Left ventricle myocardium inferior (tissue), 1 donor: ENCODE measurements around the gene FAM117A. TPM values are rescaled to one million over a fixed set of nuclear protein-coding genes. Genes with fewer than 3 reads are reported as not detected.
A peak's percentile ranks its signal among the peaks of the same experiment; 100 is the strongest.

Experiments
- DNase-seq: peaks from one replicate; pipeline ENCODE4 v3.0.0-alpha.2; 2020
- H3K27ac ChIP-seq: fragments of 200-600 bp; replicated peaks from 2 replicates; pipeline ENCODE4 v1.8.0; 2021
- H3K27me3 ChIP-seq: fragments of 200-600 bp; 2 replicates; pipeline ENCODE4 v1.8.0; 2021; ENCODE audit warnings: low read depth
- H3K36me3 ChIP-seq: fragments of 200-600 bp; 2 replicates; pipeline ENCODE4 v1.8.0; 2021
- H3K4me1 ChIP-seq: fragments of 200-600 bp; 2 replicates; pipeline ENCODE4 v1.8.0; 2021
- H3K4me3 ChIP-seq: fragments of 200-600 bp; 2 replicates; pipeline ENCODE4 v1.8.0; 2021; ENCODE audit warnings: mild to moderate bottlenecking, moderate library complexity
- H3K9me3 ChIP-seq: fragments of 200-600 bp; replicated peaks from 2 replicates; pipeline ENCODE4 v1.8.0; 2021
- intact Hi-C: fragments of 100-400 bp; cut with micrococcal nuclease; formaldehyde crosslinking; loops from one replicate; pipeline ENCODE4 v1.11.0; 2022
- total RNA-seq: library from RNA; stranded (reverse); fragmentation: NEBNext Ultra II Directional; extraction: Animal tissue kit (Norgen Biotek cat#: 25700); gene quantifications from one replicate; pipeline ENCODE4 v1.2.1, GENCODE V29; 2021
- TF ChIP-seq, protein P1 (sequence below): fragments of 200-600 bp; IDR thresholded peaks from 2 replicates; pipeline ENCODE4 v1.8.0; 2021; ENCODE audit warnings: antibody characterized with exemption, mild to moderate bottlenecking, borderline replicate concordance
- donor health status: DM: no; HTN: yes; CAD: no; lungs with severe emphysema.

Gene FAM117A
- total RNA-seq, 1 donor from 2014 or later, result 12.8 TPM

DNA sequence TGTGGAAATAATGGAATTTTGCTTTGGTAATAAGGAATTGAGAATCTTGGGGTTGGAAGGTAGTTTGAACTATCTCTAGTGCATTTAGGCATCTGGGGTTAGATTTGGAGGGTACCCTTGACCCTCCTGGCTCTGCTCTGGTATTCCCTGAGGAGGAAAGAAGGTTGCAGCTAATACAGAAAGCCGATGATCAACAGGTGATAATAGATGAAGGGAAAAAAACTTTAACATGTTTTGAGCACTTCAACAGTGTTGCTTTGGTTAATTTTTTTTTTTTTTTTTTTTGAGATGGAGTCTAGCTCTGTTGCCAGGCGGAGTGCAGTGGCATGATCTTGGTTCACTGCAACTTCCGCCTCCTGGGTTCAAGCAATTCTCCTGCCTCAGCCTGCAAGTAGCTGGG lies 29.4 kb upstream of the FAM117A start:
- H3K36me3 ChIP-seq, result peaks cover 62% of the 10 kb centered on the region
- intact Hi-C loops, result no loop called here
- TF ChIP-seq, protein P1, sequence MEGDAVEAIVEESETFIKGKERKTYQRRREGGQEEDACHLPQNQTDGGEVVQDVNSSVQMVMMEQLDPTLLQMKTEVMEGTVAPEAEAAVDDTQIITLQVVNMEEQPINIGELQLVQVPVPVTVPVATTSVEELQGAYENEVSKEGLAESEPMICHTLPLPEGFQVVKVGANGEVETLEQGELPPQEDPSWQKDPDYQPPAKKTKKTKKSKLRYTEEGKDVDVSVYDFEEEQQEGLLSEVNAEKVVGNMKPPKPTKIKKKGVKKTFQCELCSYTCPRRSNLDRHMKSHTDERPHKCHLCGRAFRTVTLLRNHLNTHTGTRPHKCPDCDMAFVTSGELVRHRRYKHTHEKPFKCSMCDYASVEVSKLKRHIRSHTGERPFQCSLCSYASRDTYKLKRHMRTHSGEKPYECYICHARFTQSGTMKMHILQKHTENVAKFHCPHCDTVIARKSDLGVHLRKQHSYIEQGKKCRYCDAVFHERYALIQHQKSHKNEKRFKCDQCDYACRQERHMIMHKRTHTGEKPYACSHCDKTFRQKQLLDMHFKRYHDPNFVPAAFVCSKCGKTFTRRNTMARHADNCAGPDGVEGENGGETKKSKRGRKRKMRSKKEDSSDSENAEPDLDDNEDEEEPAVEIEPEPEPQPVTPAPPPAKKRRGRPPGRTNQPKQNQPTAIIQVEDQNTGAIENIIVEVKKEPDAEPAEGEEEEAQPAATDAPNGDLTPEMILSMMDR, result no peak
- H3K9me3 ChIP-seq, result no peaks in the 10 kb centered on the region
- H3K27me3 ChIP-seq, result no peaks in the 10 kb centered on the region
- H3K4me1 ChIP-seq, result peaks cover 85% of the 10 kb centered on the region
- DNase-seq, result no peak
- H3K27ac ChIP-seq, result no peak overlapping the region
- H3K4me3 ChIP-seq, result no peak overlapping the region

- peak overlapping the region; percentile 100 for H3K27ac ChIP-seq
- H3K4me1 ChIP-seq, result peaks cover 76% of the 10 kb centered on the region
- H3K27me3 ChIP-seq, result no peaks in the 10 kb centered on the region
- H3K4me3 ChIP-seq, result peak overlapping the region; percentile 96
- TF ChIP-seq, protein P1, result no peak
- no peaks in the 10 kb centered on the region for H3K9me3 ChIP-seq
- intact Hi-C loops, result loop anchor here (10.0 kb wide), 1 partner anchor 224 kb away; no protein-coding TSS in a partner anchor
- DNase-seq, result no peak
- peaks cover 34% of the 10 kb centered on the region for H3K36me3 ChIP-seq
Measured at GRCh38 chr17:49789243-49789578, 25.3 kb upstream of the FAM117A start.

GRCh38 chr17:49788478-49789242 lies 24.7 kb upstream of the FAM117A start, which contains the start of gene KAT7:
Gene KAT7 (plus strand): TSS chr17:49788681. CDS start chr17:49788835, 154 bp downstream.
- no peaks in the 10 kb centered on the region for H3K27me3 ChIP-seq
- peak within 1 kb of the TSS; percentile 96 for H3K4me3 ChIP-seq
- intact Hi-C loops, result loop anchor here (10.0 kb wide), 1 partner anchor 224 kb away; no protein-coding TSS in a partner anchor
- peak within 1 kb of the TSS; percentile 100 for H3K27ac ChIP-seq
- H3K36me3 ChIP-seq, result peaks cover 28% of the 10 kb centered on the region
- DNase-seq, result peak; percentile 99
- TF ChIP-seq, protein P1, result no peak
- no peaks in the 10 kb centered on the region for H3K9me3 ChIP-seq
- peaks cover 76% of the 10 kb centered on the region for H3K4me1 ChIP-seq

- no peaks in the 10 kb centered on the region for H3K9me3 ChIP-seq
- H3K27me3 ChIP-seq, result no peaks in the 10 kb centered on the region
- no peak for DNase-seq
- peaks cover 23% of the 10 kb centered on the region for H3K36me3 ChIP-seq
- H3K4me3 ChIP-seq, result peak overlapping the region; percentile 96
- TF ChIP-seq, protein P1, result no peak
- peaks cover 76% of the 10 kb centered on the region for H3K4me1 ChIP-seq
- intact Hi-C loops, result loop anchor here (10.0 kb wide), 1 partner anchor 223 kb away; no protein-coding TSS in a partner anchor
- peak overlapping the region; percentile 100 for H3K27ac ChIP-seq
Measured at GRCh38 chr17:49787884-49788477, 24.1 kb upstream of the FAM117A start.

DNA sequence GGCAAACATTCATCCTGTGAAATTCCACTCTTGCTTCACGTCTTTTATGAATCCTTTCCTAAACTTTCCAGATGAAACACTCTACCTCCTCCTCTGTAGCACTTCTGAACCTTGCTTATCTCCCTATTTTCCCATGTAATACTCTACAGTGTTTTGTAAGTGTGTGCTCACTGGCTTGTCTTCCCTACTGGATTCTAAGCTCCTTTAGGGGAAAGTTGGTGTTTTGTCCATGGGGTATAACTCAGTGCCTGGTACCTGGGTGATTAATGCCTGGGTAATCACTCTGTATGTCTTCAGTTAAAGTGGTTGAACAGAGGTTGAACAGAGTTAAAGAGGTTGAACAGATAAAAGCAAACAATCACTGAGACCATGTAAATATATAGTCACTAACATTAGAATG lies 20.7 kb upstream of the FAM117A start:
- peak overlapping the region; percentile 71 for H3K27ac ChIP-seq
- no peaks in the 10 kb centered on the region for H3K36me3 ChIP-seq
- DNase-seq, result no peak
- H3K27me3 ChIP-seq, result no peaks in the 10 kb centered on the region
- intact Hi-C loops, result loop anchor here (5.0 to 10.0 kb wide), 2 partner anchors 77 to 220 kb away; partner anchors contain the start of gene SLC35B1
- no peaks in the 10 kb centered on the region for H3K9me3 ChIP-seq
- TF ChIP-seq, protein P1, result no peak
- peaks cover 53% of the 10 kb centered on the region for H3K4me1 ChIP-seq
- H3K4me3 ChIP-seq, result no peak overlapping the region
